GM12801 (cell line): Measurements from ENCODE around the gene COA8.

ENCODE experiments used
- CTCF ChIP-seq: IDR thresholded peaks from one replicate; pipeline ENCODE4 v1.5.1; 2011; ENCODE audit warnings: control low read depth; ENCODE audit not compliant: insufficient read length; ENCODE audit errors: extremely low read depth

The COA8 gene

GRCh38 chr14:103532216-103533136 is 30.3 kb upstream of the COA8 start:
- no peak for TF ChIP-seq CTCF

GRCh38 chr14:103533137-103533998 is 29.4 kb upstream of the COA8 start:
- no peak for TF ChIP-seq CTCF

- no peak for TF ChIP-seq CTCF
Observed at GRCh38 chr14:103533999-103534575, 28.7 kb upstream of the COA8 start.

GRCh38 chr14:103534576-103535061 is 28.1 kb upstream of the COA8 start:
- no peak for TF ChIP-seq CTCF

- TF ChIP-seq CTCF: no peak
Observed at GRCh38 chr14:103535081-103535890, 27.5 kb upstream of the COA8 start.

GRCh38 chr14:103535891-103536565 is 26.7 kb upstream of the COA8 start:
- TF ChIP-seq CTCF: no peak
